ENCODE measurements around the gene LGSN. TPM values are rescaled to one million over a fixed set of nuclear protein-coding genes. Genes with fewer than 3 reads are reported as not detected.
"Not testable (repeated sequence)": the region's sequence is repeated elsewhere in the genome, so short reads cannot be mapped to it uniquely, and the experiment has no call there.

Gene LGSN
- total RNA-seq, 1 donor from 2014 or later, result 0.38 TPM

GRCh38 chr6:63249875-63250482, 69.8 kb downstream of the LGSN start:
- no peak for DNase-seq

GRCh38 chr6:63246581-63246980, 73.2 kb downstream of the LGSN start:
- H3K4me1 ChIP-seq, result no peaks in the 10 kb centered on the region
- TF ChIP-seq, protein P1, sequence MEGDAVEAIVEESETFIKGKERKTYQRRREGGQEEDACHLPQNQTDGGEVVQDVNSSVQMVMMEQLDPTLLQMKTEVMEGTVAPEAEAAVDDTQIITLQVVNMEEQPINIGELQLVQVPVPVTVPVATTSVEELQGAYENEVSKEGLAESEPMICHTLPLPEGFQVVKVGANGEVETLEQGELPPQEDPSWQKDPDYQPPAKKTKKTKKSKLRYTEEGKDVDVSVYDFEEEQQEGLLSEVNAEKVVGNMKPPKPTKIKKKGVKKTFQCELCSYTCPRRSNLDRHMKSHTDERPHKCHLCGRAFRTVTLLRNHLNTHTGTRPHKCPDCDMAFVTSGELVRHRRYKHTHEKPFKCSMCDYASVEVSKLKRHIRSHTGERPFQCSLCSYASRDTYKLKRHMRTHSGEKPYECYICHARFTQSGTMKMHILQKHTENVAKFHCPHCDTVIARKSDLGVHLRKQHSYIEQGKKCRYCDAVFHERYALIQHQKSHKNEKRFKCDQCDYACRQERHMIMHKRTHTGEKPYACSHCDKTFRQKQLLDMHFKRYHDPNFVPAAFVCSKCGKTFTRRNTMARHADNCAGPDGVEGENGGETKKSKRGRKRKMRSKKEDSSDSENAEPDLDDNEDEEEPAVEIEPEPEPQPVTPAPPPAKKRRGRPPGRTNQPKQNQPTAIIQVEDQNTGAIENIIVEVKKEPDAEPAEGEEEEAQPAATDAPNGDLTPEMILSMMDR (IDR thresholded peaks at IDR 0.05), result no peak
- no peak for ATAC-seq
- intact Hi-C loops (cut with DNase I), result no loop called here
- H3K9me3 ChIP-seq, result no peaks in the 10 kb centered on the region
- no peak for DNase-seq
- no peak overlapping the region for H3K27ac ChIP-seq
- no peaks in the 10 kb centered on the region for H3K36me3 ChIP-seq
- H3K27me3 ChIP-seq, result no peaks in the 10 kb centered on the region
- no peak overlapping the region for H3K4me3 ChIP-seq

More at GRCh38 chr6:63249875-63250482, 69.8 kb downstream of the LGSN start:
- intact Hi-C loops (cut with DNase I), result no loop called here
- TF ChIP-seq, protein P1 (IDR thresholded peaks at IDR 0.05), result no peak
- Histone ChIP-seq H3K9me3 (no peaks in the 10 kb centered on the region), H3K36me3 (no peaks in the 10 kb centered on the region), H3K4me1 (no peaks in the 10 kb centered on the region), H3K27me3 (no peaks in the 10 kb centered on the region), H3K4me3 (no peak overlapping the region), H3K27ac (no peak overlapping the region)
- no peak for ATAC-seq

GRCh38 chr6:63245909-63246308, 73.9 kb downstream of the LGSN start:
- Histone ChIP-seq H3K4me3 (no peak overlapping the region), H3K27ac (no peak overlapping the region), H3K4me1 (no peaks in the 10 kb centered on the region), H3K36me3 (no peaks in the 10 kb centered on the region), H3K27me3 (no peaks in the 10 kb centered on the region), H3K9me3 (no peaks in the 10 kb centered on the region)
- DNase-seq (no peak), ATAC-seq (no peak)
- intact Hi-C loops (cut with DNase I), result no loop called here
- TF ChIP-seq, protein P1 (IDR thresholded peaks at IDR 0.05), result no peak

- Histone ChIP-seq H3K36me3 (no peaks in the 10 kb centered on the region), H3K4me3 (no peak overlapping the region), H3K27me3 (no peaks in the 10 kb centered on the region), H3K4me1 (no peaks in the 10 kb centered on the region), H3K27ac (no peak overlapping the region), H3K9me3 (no peaks in the 10 kb centered on the region)
- TF ChIP-seq, protein P1 (IDR thresholded peaks at IDR 0.05), result no peak
- ATAC-seq (no peak), DNase-seq (no peak)
- intact Hi-C loops (cut with DNase I), result no loop called here
Observed at GRCh38 chr6:63245420-63245819, 74.4 kb downstream of the LGSN start.

DNA sequence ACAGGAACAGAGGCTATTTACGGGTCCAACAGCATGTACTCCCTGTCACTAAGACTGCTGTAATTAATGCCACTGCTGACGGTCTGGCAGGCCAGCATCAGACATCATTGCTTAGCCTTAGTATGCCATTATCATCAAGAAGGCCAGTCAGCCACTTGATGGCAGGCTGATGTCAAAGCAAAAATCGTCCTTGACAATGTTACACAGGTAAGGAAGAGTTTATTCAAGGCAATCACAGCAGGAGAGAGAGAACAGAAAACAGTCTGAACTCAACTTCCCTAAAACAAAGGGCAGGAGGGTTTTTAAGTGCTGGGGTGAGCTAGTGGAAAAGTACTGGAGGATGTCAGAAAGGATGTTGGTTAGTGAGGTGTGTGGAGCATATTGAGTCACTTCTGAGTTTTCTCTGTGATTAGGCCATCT, 83.4 kb downstream of the LGSN start:
- Histone ChIP-seq H3K9me3 (no peaks in the 10 kb centered on the region), H3K4me1 (no peaks in the 10 kb centered on the region), H3K36me3 (no peaks in the 10 kb centered on the region), H3K27ac (no peak overlapping the region), H3K4me3 (no peak overlapping the region), H3K27me3 (no peaks in the 10 kb centered on the region)
- DNase-seq (no peak), ATAC-seq (no peak)
- intact Hi-C loops (cut with DNase I), result no loop called here
- TF ChIP-seq, protein P1 (IDR thresholded peaks at IDR 0.05), result no peak

GRCh38 chr6:63230511-63230910, 89.3 kb downstream of the LGSN start:
- intact Hi-C loops (cut with DNase I); H3K27ac ChIP-seq; H3K4me1 ChIP-seq; H3K4me3 ChIP-seq; H3K9me3 ChIP-seq; H3K36me3 ChIP-seq; H3K27me3 ChIP-seq; ATAC-seq; DNase-seq: not testable (repeated sequence)

- intact Hi-C loops (cut with DNase I); H3K27ac ChIP-seq; DNase-seq; H3K36me3 ChIP-seq; H3K4me1 ChIP-seq; H3K27me3 ChIP-seq; ATAC-seq; H3K4me3 ChIP-seq; H3K9me3 ChIP-seq: not testable (repeated sequence)
Observed at GRCh38 chr6:63230027-63230426, 89.8 kb downstream of the LGSN start.

DNA sequence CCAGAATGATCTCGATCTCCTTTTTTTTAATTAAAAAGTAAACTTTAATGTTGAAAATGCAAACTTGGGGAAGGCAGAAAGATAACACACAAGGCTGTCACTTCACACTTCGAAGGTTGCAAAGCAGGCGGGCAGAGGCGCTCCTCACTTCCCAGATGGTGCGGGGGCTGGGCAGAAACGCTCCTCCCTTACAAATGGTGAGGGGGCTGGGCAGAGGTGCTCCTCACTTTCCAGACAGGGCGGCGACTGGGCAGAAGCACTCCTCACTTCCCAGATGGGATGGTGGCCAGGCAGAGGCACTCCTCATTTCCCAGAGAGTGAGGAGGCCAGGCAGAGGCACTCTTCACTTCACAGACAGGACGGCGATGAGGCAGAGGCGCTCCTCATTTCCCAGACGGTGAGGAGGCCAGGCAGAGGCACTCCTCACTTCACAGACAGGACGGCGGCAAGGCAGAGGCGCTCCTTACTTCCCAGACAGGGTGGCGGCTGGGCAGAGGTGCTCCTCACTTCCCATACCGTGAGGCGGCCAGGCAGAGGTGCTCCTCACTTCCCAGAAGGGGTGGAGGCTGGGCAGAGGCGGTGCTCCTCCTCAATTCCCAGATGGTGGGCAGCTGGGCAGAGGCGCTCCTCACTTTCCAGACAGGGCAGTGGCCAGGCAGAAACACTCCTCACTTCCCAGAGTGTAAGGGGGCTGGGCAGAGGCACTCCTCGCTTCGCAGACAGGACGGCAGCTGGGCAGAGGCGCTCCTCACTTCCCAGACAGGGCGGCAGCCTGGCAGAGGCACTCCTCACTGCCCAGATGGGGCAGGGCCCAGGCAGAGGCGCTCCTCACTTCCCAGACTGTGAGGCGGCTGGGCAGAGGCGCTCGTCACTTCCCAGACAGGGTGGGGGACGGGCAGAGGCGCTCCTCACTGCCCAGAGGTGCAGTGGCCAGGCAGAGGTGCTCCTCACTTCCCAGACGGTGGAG, 91.6 kb downstream of the LGSN start:
- H3K4me3 ChIP-seq; H3K27ac ChIP-seq; H3K36me3 ChIP-seq; H3K27me3 ChIP-seq; intact Hi-C loops (cut with DNase I); H3K9me3 ChIP-seq; ATAC-seq; H3K4me1 ChIP-seq: not testable (repeated sequence)
- DNase-seq, result peak; percentile 55

DNA sequence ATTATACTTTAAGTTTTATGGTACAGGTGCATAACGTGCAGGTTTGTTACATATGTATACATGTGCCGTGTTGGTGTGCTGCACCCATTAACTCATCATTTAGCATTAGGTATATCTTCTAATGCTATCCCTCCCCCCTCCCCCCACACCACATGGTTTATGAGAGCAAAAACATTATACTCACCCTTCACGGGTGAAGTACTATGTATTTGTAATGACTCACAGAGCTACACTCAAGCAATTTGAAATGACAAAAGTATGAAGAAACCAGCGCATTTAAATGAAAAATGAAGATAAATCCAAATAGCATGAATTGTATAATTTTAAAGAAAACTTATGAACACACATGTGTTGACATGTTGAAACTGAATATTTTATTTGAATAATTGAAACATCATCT, 93.8 kb downstream of the LGSN start:
- H3K27me3 ChIP-seq; H3K4me1 ChIP-seq; H3K36me3 ChIP-seq; H3K9me3 ChIP-seq; H3K27ac ChIP-seq; H3K4me3 ChIP-seq; DNase-seq; ATAC-seq; intact Hi-C loops (cut with DNase I): not testable (repeated sequence)

Measured in upper lobe of right lung (tissue), 1 donor.